ENCODE data around the gene KCND3.

DNA sequence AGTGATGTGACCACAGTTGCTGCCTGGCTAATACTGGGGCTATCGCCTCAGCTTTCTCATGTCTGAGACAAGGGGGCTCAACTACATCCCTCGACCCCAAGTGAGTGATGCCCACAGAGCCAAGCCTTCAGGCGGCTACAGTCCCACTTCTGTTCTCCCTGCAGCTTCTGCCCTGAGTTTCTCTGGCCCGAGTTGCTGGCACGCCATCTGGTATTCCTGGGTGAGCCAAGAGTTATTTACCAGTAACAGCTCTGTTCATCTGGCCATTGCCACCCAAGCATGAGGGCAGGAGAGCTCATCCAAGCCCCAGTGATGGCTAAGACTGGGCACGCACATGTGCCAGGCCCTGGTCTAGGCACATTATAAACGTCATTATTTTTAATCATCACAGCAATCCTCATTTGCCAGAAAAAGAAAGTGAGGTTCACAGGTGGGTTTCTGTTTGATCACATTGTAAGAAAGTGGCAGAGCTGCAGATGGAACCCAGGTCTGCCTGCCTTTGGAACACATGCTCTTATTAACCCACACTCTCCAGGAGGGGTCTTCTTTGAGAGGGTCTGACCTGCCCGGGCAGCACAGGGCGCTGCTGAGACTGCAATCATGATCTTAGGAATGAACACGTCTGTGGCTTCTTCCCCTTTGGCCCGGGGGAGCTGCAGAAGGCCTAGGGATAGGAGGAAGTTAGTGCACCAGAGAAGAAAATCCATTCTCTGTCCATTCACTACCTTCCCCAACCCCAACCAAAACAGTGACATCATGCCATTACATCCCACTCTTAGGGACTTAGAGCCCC lies 27.5 kb downstream of the KCND3 start:
- no peak for TF ChIP-seq GATA2 (IDR thresholded peaks at IDR 0.05; ENCODE audit: low read depth, low read length)
- TF ChIP-seq GATA3 (IDR thresholded peaks at IDR 0.05; ENCODE audit: low read depth, low read length) = no peak
